Upper lobe of right lung (tissue), 1 donor: ENCODE measurements around the gene ZNF211. TPM values are rescaled to one million over a fixed set of nuclear protein-coding genes. Genes with fewer than 3 reads are reported as not detected.

ENCODE experiments used
- ATAC-seq: fragments of 200-7000 bp; cut with Tn5 transposase; one replicate; pipeline ENCODE4 v1.9.1; 2020; ENCODE audit warnings: mild to moderate bottlenecking, moderate library complexity
- DNase-seq: peaks from one replicate; pipeline ENCODE4 v3.0.0-alpha.2; 2020
- H3K27ac ChIP-seq: fragments of 200-600 bp; one replicate; pipeline ENCODE4 v1.8.0; 2022
- H3K27me3 ChIP-seq: fragments of 200-600 bp; one replicate; pipeline ENCODE4 v1.8.0; 2022; ENCODE audit warnings: mild to moderate bottlenecking
- H3K36me3 ChIP-seq: fragments of 200-600 bp; one replicate; pipeline ENCODE4 v1.8.0; 2022
- H3K4me1 ChIP-seq: fragments of 200-600 bp; one replicate; pipeline ENCODE4 v1.8.0; 2022
- H3K4me3 ChIP-seq: fragments of 200-600 bp; one replicate; pipeline ENCODE4 v1.8.0; 2022; ENCODE audit warnings: mild to moderate bottlenecking
- H3K9me3 ChIP-seq: fragments of 200-600 bp; one replicate; pipeline ENCODE4 v1.8.0; 2022
- intact Hi-C: fragments of 100-400 bp; cut with DNase I; formaldehyde crosslinking; loops from one replicate; pipeline ENCODE4 v1.11.0; 2022
- total RNA-seq: library from RNA; stranded (reverse); fragmentation: NEBNext Ultra II Directional; extraction: Animal tissue kit (Norgen Biotek cat#: 25700); gene quantifications from one replicate; pipeline ENCODE4 v1.2.1, GENCODE V29; 2021
- TF ChIP-seq, protein P1 (sequence below): fragments of 200-600 bp; IDR thresholded peaks from one replicate; pipeline ENCODE4 v1.8.0; 2022; ENCODE audit warnings: antibody characterized with exemption
- donor health status: DM: no; HTN: yes; CAD: no; lungs with severe emphysema.

Gene ZNF211
- total RNA-seq, 1 donor from 2014 or later: 13.3 TPM

DNA sequence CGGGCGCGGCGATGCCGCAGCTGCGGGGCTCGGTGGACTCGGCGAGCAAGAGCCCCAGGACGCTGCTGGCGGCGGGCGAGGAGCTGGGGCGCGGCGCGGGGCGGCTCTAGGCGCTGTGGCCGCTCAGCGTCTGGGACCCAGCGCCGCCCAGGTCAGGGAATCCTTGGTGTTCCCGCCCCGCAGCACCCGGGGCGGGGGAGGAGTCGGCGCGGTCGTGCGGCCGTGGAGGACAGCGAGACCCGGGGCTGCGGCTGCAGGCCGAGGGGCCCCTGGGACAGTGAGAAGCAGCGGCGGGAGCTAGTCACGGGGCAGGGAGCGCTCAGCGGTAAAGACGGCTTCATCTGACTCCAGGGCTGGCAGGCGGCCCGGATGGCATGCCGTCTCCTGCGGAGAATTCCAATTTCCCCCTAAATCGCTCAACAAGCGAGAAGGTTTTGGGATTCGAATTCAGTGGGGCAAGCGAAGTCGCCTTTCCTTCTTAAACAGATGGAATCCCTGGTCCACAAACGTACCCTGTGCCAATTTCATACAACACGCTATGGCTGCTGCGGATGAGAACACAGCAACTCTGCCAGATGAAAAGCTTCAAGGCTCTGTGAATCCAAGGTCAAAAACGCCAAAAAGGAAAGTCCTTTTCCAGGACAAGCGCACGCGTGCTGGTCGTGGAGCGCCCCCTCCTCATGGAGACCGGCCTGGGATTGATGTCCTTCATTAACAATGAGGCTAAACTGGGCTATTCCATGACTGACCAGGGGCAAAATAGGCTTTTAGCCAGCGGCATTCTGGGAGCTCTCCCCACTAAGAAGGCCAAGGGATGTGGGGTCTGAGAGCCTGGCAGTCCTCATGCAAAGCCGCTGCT is 31.5 kb downstream of the ZNF211 start:
- Histone ChIP-seq H3K4me3 (peak overlapping the region; percentile 53), H3K4me1 (no peaks in the 10 kb centered on the region), H3K27me3 (peaks cover 10% of the 10 kb centered on the region), H3K9me3 (no peaks in the 10 kb centered on the region), H3K36me3 (no peaks in the 10 kb centered on the region), H3K27ac (peak overlapping the region; percentile 59)
- intact Hi-C loops: no loop called here
- TF ChIP-seq, protein P1, sequence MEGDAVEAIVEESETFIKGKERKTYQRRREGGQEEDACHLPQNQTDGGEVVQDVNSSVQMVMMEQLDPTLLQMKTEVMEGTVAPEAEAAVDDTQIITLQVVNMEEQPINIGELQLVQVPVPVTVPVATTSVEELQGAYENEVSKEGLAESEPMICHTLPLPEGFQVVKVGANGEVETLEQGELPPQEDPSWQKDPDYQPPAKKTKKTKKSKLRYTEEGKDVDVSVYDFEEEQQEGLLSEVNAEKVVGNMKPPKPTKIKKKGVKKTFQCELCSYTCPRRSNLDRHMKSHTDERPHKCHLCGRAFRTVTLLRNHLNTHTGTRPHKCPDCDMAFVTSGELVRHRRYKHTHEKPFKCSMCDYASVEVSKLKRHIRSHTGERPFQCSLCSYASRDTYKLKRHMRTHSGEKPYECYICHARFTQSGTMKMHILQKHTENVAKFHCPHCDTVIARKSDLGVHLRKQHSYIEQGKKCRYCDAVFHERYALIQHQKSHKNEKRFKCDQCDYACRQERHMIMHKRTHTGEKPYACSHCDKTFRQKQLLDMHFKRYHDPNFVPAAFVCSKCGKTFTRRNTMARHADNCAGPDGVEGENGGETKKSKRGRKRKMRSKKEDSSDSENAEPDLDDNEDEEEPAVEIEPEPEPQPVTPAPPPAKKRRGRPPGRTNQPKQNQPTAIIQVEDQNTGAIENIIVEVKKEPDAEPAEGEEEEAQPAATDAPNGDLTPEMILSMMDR: no peak
- DNase-seq (peak; percentile 65), ATAC-seq (peak; percentile 78)

DNA sequence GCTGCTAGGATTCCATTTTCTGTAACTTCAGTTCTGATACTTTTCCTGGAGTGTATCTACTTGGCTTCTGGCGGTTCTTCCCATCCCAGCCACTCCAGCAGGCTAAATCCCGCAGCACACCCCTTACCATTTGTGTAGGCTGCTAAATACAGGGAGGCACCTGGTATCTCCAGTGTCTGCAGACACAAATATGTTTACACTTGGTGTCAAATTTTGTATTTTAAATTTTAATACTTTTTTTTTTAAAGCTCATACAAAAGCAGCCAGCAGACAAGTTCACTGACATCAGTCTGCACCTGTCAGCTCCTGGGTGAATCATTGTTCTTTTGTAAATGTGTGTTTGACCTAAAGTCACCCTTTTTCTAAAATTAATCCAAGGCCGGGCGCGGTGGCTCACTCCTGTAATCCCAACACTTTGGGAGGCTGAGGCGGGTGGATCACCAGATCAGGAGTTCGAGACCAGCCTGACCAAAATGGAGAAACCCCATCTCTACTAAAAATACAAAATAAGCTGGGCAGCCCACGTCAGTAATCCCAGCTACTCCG is 32.4 kb downstream of the ZNF211 start:
- TF ChIP-seq, protein P1: no peak
- no peaks in the 10 kb centered on the region for H3K4me1 ChIP-seq
- ATAC-seq (no peak), DNase-seq (no peak)
- H3K4me3 ChIP-seq: no peak overlapping the region
- no peaks in the 10 kb centered on the region for H3K9me3 ChIP-seq
- peaks cover 10% of the 10 kb centered on the region for H3K27me3 ChIP-seq
- H3K36me3 ChIP-seq: no peaks in the 10 kb centered on the region
- H3K27ac ChIP-seq: no peak overlapping the region
- intact Hi-C loops: no loop called here

DNA sequence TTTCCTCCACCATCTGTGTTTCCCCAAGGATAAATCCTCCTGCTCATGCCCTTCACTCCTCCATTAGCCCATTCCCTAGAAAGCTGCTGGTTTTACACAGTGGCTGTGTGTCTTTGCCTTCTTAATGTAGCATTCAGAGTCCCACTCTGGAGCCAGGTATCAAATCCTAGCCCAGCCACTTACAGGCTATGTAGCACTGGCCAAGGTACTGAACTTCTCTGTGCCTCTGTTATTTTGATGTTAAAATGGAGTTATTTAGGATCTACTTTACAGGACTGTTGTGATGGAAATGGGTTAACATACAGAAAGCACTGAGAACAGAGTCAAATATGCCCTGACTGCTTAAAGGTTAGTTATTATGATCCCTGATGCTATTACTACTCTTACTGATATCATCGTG is 34.3 kb downstream of the ZNF211 start:
- TF ChIP-seq, protein P1: no peak
- H3K4me3 ChIP-seq: no peak overlapping the region
- DNase-seq (no peak), ATAC-seq (no peak)
- no peak overlapping the region for H3K27ac ChIP-seq
- H3K9me3 ChIP-seq: no peaks in the 10 kb centered on the region
- H3K27me3 ChIP-seq: peaks cover 10% of the 10 kb centered on the region
- no peaks in the 10 kb centered on the region for H3K4me1 ChIP-seq
- intact Hi-C loops: no loop called here
- no peaks in the 10 kb centered on the region for H3K36me3 ChIP-seq

DNA sequence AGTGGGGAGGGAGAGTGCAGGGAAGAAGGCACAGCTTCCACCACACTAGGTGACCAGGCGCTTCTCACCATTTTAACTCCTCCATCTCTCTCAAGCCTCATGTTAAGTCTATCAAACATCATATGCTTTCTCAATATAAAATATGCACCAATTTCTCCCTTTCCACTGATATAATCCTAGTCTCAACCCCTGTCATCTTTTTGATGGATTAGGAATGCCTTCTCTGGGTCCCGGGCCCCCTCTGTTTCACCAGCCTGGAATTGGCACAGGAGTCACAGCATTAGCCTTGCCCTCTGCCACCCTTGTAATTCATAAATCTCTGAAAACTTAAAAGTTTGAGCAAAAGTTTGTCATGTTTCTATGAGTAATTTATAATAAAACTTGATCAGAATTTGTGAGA is 35.7 kb downstream of the ZNF211 start, which contains the start of gene ZSCAN4:
Gene ZSCAN4, plus strand, starts transcription at position 301 of the 400 bp plus-strand sequence. CDS start 7,211 bp downstream, outside the sequence.
- peaks cover 6% of the 10 kb centered on the region for H3K27me3 ChIP-seq
- DNase-seq: no peak
- H3K4me1 ChIP-seq: no peaks in the 10 kb centered on the region
- H3K36me3 ChIP-seq: no peaks in the 10 kb centered on the region
- intact Hi-C loops: no loop called here
- no peak for ATAC-seq
- H3K4me3 ChIP-seq: no peak within 1 kb of the TSS
- H3K27ac ChIP-seq: no peak within 1 kb of the TSS
- TF ChIP-seq, protein P1: no peak
- no peaks in the 10 kb centered on the region for H3K9me3 ChIP-seq

DNA sequence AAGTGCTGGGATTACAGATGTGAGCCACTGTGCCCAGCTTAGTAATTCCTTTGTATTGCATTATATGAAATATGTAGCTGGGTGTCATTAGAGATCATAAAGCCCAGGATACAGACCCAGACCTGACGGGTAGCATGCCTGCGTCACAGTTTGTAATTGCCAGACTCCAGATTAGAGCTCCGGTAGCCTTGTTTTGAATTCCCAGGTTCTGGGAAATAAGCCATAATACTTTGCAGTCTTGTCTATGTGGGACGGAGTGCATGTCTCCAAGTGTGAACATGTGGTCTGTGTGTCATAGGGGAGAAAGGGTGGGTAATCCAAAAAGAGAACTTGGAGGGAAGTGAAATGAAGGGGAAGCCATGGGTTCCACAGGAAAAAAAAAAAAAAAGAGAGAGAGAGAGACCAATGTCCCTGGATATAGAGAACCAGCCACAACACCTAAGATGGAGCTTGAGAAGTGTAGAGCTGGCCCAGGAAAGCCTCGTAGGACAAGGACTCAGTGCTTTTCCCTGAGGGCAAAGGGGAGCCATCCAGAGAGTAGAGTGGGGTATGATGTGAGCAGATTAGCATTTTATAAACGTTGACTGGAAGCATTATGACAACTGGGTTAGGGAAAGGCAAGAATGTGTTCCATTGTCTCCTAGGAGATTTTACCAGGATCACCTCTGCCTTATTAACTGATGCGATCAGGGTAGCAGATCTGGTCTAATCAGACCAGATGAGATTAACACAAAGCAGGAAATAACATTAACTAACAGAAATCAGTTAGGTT is 38.3 kb downstream of the ZNF211 start:
- no peak for ATAC-seq
- H3K27ac ChIP-seq: no peak overlapping the region
- no peaks in the 10 kb centered on the region for H3K9me3 ChIP-seq
- no peak overlapping the region for H3K4me3 ChIP-seq
- H3K36me3 ChIP-seq: no peaks in the 10 kb centered on the region
- no peaks in the 10 kb centered on the region for H3K4me1 ChIP-seq
- no peak for DNase-seq
- peaks cover 4% of the 10 kb centered on the region for H3K27me3 ChIP-seq
- TF ChIP-seq, protein P1: no peak
- intact Hi-C loops: no loop called here
